HCT116 (cell line): Measurements from ENCODE around the gene POLG. TPM values are rescaled to one million over a fixed set of nuclear protein-coding genes. Genes with fewer than 3 reads are reported as not detected.

Experiments
- ATAC-seq: fragments of 200-7000 bp; cut with Tn5 transposase; 2 replicates; pipeline ENCODE4 v1.9.1; 2020; ENCODE audit warnings: mild to moderate bottlenecking, moderate library complexity
- BruUV-seq: library from RNA; stranded (reverse); fragments of 400-500 nt; replicated peaks from 2 replicates; lab custom pipeline; 2021; lab: Mats Ljungman, UMichigan
- CTCF ChIA-PET: fragments of 300-600 bp; sonication (Branson Sonifier 250); formaldehyde crosslinking; loops from one replicate; lab custom pipeline; 2021; ENCODE audit warnings: antibody characterized with exemption; lab: Charles Lee
- POLR2A ChIA-PET: fragments of 300-600, 350-600 bp; sonication (Branson Sonifier 250); formaldehyde crosslinking; loops from one replicate; lab custom pipeline; 2021; ENCODE audit warnings: antibody characterized with exemption; lab: Charles Lee
- RAD21 ChIA-PET, 2 experiments: fragments of 300-600 bp; sonication (Branson Sonifier 250); formaldehyde crosslinking; loops; one replicate each; lab custom pipeline; 2023; ENCODE audit warnings: low total read pairs in 2 of 2; ENCODE audit not compliant: uncharacterized antibody in 2 of 2, unreplicated experiment in 2 of 2, low non-redundant PET in 1 of 2; lab: Charles Lee
- DNase-seq: peaks from one replicate; pipeline ENCODE4 v3.0.0-alpha.2; 2010; ENCODE audit warnings: low read depth, low spot score
- H2AFZ ChIP-seq: fragments of 200-600 bp; shearing (Covaris generic), sonication (generic); 2 replicates; pipeline ENCODE4 v1.6.1; 2017; ENCODE audit warnings: low read depth, mixed run types, mixed read lengths, antibody characterized with exemption, low read length; ENCODE audit not compliant: poor library complexity, severe bottlenecking
- H3K27ac ChIP-seq: 2 replicates; pipeline ENCODE4 v1.5.1; 2012; ENCODE audit warnings: low read depth, low read length
- H3K27me3 ChIP-seq: fragments of 200-600 bp; sonication (generic); 2 replicates; pipeline ENCODE4 v1.6.1; 2016; ENCODE audit warnings: mixed run types, low read length, mixed read lengths; ENCODE audit not compliant: insufficient read depth
- H3K36me3 ChIP-seq, 2 experiments: fragments of 200-500 bp in 1 of 2; fragments of 200-600 bp in 1 of 2; sonication (Bioruptor generic) in 1 of 2; sonication (generic) in 1 of 2; 2 replicates each; pipeline versions ENCODE4 v1.5.1 to v1.6.1; 2014 to 2016; ENCODE audit warnings: low read length in 2 of 2, inconsistent platforms in 1 of 2, mixed read lengths in 1 of 2, mixed run types in 1 of 2; ENCODE audit not compliant: insufficient read depth in 2 of 2, control insufficient read depth in 1 of 2
- H3K4me1 ChIP-seq, 2 experiments: fragments of 200-600 bp in 1 of 2; sonication (generic) in 1 of 2; 2 replicates each; pipeline versions ENCODE4 v1.5.1 to v1.6.1; 2012 to 2017; ENCODE audit warnings: low read length in 2 of 2, inconsistent platforms in 1 of 2, mild to moderate bottlenecking in 1 of 2, mixed read lengths in 1 of 2, mixed run types in 1 of 2, moderate library complexity in 1 of 2; ENCODE audit not compliant: insufficient read depth in 2 of 2, control insufficient read depth in 1 of 2
- H3K4me2 ChIP-seq: fragments of 200-600 bp; sonication (generic); 2 replicates; pipeline ENCODE4 v1.6.1; 2017; ENCODE audit warnings: mixed run types, low read length, mixed read lengths
- H3K4me3 ChIP-seq, 2 experiments: fragments of 200-600 bp in 1 of 2; sonication (generic) in 1 of 2; replicated peaks in 1 of 2; 2 replicates each; pipeline ENCODE4 v1.5.1; 2011 to 2016; ENCODE audit warnings: low read length in 2 of 2, control low read depth in 1 of 2, low read depth in 1 of 2, mild to moderate bottlenecking in 1 of 2, mixed read lengths in 1 of 2, mixed run types in 1 of 2
- H3K79me2 ChIP-seq: fragments of 200-600 bp; sonication (generic); 2 replicates; pipeline ENCODE4 v1.6.1; 2017; ENCODE audit warnings: mild to moderate bottlenecking, mixed run types, low read length, moderate library complexity, mixed read lengths; ENCODE audit not compliant: insufficient read depth
- H3K9ac ChIP-seq: fragments of 200-600 bp; sonication (generic); 2 replicates; pipeline ENCODE4 v1.6.1; 2016; ENCODE audit warnings: low read length, mixed read lengths
- H3K9me2 ChIP-seq: fragments of 200-600 bp; sonication (generic), shearing (Covaris generic); 2 replicates; pipeline ENCODE4 v1.6.1; 2017; ENCODE audit warnings: mixed run types, mild to moderate bottlenecking, moderate library complexity; ENCODE audit not compliant: insufficient read depth
- H3K9me3 ChIP-seq, 2 experiments: fragments of 200-500 bp in 1 of 2; fragments of 200-600 bp in 1 of 2; sonication (Bioruptor generic) in 1 of 2; sonication (generic) in 1 of 2; 2 replicates each; pipeline ENCODE4 v1.6.1; 2014 to 2017; ENCODE audit warnings: low read length in 2 of 2, mixed read lengths in 2 of 2, inconsistent platforms in 1 of 2, low read depth in 1 of 2, mild to moderate bottlenecking in 1 of 2, mixed run types in 1 of 2, moderate library complexity in 1 of 2; ENCODE audit not compliant: control insufficient read depth in 1 of 2, insufficient read depth in 1 of 2
- H4K20me1 ChIP-seq: fragments of 200-600 bp; sonication (generic), shearing (Covaris generic); 2 replicates; pipeline ENCODE4 v1.6.1; 2017; ENCODE audit warnings: mixed run types, mild to moderate bottlenecking, moderate library complexity; ENCODE audit not compliant: insufficient read depth
- CEBPB ChIP-seq: IDR thresholded peaks from 2 replicates; pipeline ENCODE4 v1.6.1; 2012; ENCODE audit warnings: low read depth
- EGR1 ChIP-seq: IDR thresholded peaks from 2 replicates; pipeline ENCODE4 v1.6.1; 2012; ENCODE audit warnings: low read depth
- ELF1 ChIP-seq: IDR thresholded peaks from 2 replicates; pipeline ENCODE4 v1.6.1; 2012; ENCODE audit warnings: low read depth, borderline replicate concordance
- FOSL1 ChIP-seq: IDR thresholded peaks from 2 replicates; pipeline ENCODE4 v1.6.1; 2012; ENCODE audit warnings: low read depth
- JUND ChIP-seq: IDR thresholded peaks from 2 replicates; pipeline ENCODE4 v1.6.1; 2012
- SRF ChIP-seq: IDR thresholded peaks from 2 replicates; pipeline ENCODE4 v1.6.1; 2012; ENCODE audit warnings: low read depth
- TCF7L2 ChIP-seq: IDR thresholded peaks from 2 replicates; pipeline ENCODE4 v1.7.0; 2011; ENCODE audit warnings: borderline replicate concordance, inconsistent platforms; ENCODE audit not compliant: insufficient read depth, insufficient read length; ENCODE audit errors: extremely low read depth
- intact Hi-C: fragments of 100-400 bp; cut with micrococcal nuclease; formaldehyde crosslinking; loops from 2 replicates; pipeline ENCODE4 v1.10.0; 2022
- total RNA-seq: library from RNA; stranded (reverse); gene quantifications from one replicate; pipeline ENCODE4 v1.2.1, GENCODE V29; 2021; ENCODE audit not compliant: unreplicated experiment
- TF ChIP-seq, protein P1 (sequence below): IDR thresholded peaks from 2 replicates; pipeline ENCODE4 v1.6.1; 2012
- TF ChIP-seq, protein P2 (sequence below), 3 experiments: fragments of 200-600 bp in 1 of 3; sonication (generic) in 1 of 3; IDR thresholded peaks in 2 of 3; conservative IDR thresholded peaks in 1 of 3; 2 replicates each; pipeline ENCODE4 v1.5.1; 2012 to 2017; ENCODE audit warnings: low read depth in 2 of 3, low read length in 2 of 3, antibody characterized with exemption in 1 of 3, borderline replicate concordance in 1 of 3, control low read depth in 1 of 3, mild to moderate bottlenecking in 1 of 3, mixed read lengths in 1 of 3, mixed run types in 1 of 3, moderate library complexity in 1 of 3; ENCODE audit not compliant: insufficient read depth in 1 of 3

The POLG gene
- total RNA-seq, 1 experiment from 2014 or later = 72.7 TPM

DNA sequence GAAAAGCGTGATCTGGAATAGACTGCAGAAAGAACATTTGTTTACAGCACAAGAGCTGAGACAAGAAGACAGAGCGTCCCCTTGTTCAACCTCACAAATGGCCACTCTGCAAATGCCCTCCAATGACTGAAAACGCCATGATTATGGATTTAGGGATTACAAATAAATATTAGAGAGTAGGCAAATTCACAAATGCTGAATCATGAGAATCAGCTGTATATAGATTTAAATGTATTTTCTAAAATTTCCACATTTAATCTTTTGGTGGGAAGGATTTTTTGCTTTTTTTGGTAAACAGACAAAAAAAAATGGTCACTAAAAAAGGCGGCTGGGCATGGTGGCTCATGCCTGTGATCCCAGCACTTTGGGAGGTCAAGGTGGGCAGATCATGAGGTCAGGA is 10.6 kb upstream of the POLG start:
- POLR2A ChIA-PET = no interaction called here
- no peak for ATAC-seq
- no peak overlapping the region for H3K4me2 ChIP-seq
- H2AFZ ChIP-seq = no peak overlapping the region
- H3K9me2 ChIP-seq = no peaks in the 10 kb centered on the region
- no peak overlapping the region for H3K27ac ChIP-seq
- no peak for DNase-seq
- CTCF ChIA-PET = no interaction called here
- peaks cover 0 to 8% of the 10 kb centered on the region in 2 experiments; a peak in 2 of 4 replicates for H3K4me1 ChIP-seq
- no TSS peak for BruUV-seq
- TF ChIP-seq CEBPB (no peak), ELF1 (no peak), TCF7L2 (no peak), EGR1 (no peak), JUND (no peak), FOSL1 (no peak)
- TF ChIP-seq, protein P1, sequence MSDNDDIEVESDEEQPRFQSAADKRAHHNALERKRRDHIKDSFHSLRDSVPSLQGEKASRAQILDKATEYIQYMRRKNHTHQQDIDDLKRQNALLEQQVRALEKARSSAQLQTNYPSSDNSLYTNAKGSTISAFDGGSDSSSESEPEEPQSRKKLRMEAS = no peak
- TF ChIP-seq, protein P2, sequence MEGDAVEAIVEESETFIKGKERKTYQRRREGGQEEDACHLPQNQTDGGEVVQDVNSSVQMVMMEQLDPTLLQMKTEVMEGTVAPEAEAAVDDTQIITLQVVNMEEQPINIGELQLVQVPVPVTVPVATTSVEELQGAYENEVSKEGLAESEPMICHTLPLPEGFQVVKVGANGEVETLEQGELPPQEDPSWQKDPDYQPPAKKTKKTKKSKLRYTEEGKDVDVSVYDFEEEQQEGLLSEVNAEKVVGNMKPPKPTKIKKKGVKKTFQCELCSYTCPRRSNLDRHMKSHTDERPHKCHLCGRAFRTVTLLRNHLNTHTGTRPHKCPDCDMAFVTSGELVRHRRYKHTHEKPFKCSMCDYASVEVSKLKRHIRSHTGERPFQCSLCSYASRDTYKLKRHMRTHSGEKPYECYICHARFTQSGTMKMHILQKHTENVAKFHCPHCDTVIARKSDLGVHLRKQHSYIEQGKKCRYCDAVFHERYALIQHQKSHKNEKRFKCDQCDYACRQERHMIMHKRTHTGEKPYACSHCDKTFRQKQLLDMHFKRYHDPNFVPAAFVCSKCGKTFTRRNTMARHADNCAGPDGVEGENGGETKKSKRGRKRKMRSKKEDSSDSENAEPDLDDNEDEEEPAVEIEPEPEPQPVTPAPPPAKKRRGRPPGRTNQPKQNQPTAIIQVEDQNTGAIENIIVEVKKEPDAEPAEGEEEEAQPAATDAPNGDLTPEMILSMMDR (IDR thresholded peaks at IDR 0.05 in 2 of 3, conservative IDR thresholded peaks at IDR 0.05 in 1 of 3; ENCODE audit: borderline replicate concordance in 1 of 3, insufficient read depth in 1 of 3, low read depth in 2 of 3, low read length in 2 of 3) = no peak
- H4K20me1 ChIP-seq = no peaks in the 10 kb centered on the region
- H3K4me3 ChIP-seq = no peak overlapping the region
- RAD21 ChIA-PET = no interaction called here
- H3K36me3 ChIP-seq = no peaks in the 10 kb centered on the region
- H3K9me3 ChIP-seq = no peaks in the 10 kb centered on the region
- H3K27me3 ChIP-seq = no peaks in the 10 kb centered on the region
- intact Hi-C loops = no loop called here
- H3K79me2 ChIP-seq = no peaks in the 10 kb centered on the region
- H3K9ac ChIP-seq = no peak overlapping the region

DNA sequence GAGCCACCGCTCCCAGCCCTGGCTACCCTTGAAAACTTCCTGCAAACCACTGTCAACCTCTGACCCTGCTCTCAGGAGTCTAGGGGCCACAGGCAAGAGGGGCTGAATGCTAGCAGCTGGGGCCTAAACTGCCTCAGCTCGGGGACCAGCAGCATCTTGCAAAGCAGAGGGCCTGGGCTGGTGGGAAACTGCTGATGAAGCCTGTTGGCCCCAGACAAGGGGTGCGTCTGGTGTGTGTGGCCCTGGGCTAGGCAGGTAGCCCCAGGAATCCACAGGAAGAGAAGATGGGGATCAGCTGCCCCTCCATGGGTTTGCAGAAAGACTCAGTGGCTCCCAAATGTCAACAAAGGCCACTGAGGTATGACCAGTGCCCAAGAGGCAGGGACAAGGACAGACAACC is 8.2 kb upstream of the POLG start:
- Histone ChIP-seq H3K4me1 (no peaks in the 10 kb centered on the region), H4K20me1 (no peaks in the 10 kb centered on the region), H3K9me3 (no peaks in the 10 kb centered on the region), H3K4me3 (no peak overlapping the region), H3K79me2 (no peaks in the 10 kb centered on the region), H3K27ac (no peak overlapping the region), H3K9me2 (no peaks in the 10 kb centered on the region), H2AFZ (no peak overlapping the region), H3K27me3 (no peaks in the 10 kb centered on the region), H3K9ac (no peak overlapping the region), H3K4me2 (no peak overlapping the region), H3K36me3 (no peaks in the 10 kb centered on the region)
- ChIA-PET POLR2A (no interaction called here), CTCF (interaction anchor here (1.6 to 1.8 kb wide), 2 partner anchors 14 to 16 kb away, joined by 4 to 5 read pairs; no protein-coding TSS in a partner anchor), RAD21 (no interaction called here)
- no peak for TF ChIP-seq SRF
- BruUV-seq = no TSS peak
- ATAC-seq = no peak
- intact Hi-C loops = no loop called here
- DNase-seq = no peak
